Activated T-cell treated with anti-CD3 and anti-CD28 coated beads, Interleukin-2, amount 50 U/mL, for 24 hours (primary cell): ENCODE data around the gene EIF1AD.

Source experiments
- DNase-seq: peaks from one replicate; pipeline ENCODE4 v3.0.0-alpha.2; 2020
- H3K27ac Mint-ChIP-seq: 2 replicates; pipeline ENCODE4 v1.8.0; 2020; ENCODE audit warnings: mild to moderate bottlenecking, mixed read lengths
- H3K27me3 Mint-ChIP-seq: 2 replicates; pipeline ENCODE4 v1.8.0; 2020; ENCODE audit warnings: mixed read lengths
- H3K36me3 Mint-ChIP-seq: 2 replicates; pipeline ENCODE4 v1.8.0; 2020; ENCODE audit warnings: low read depth, mixed read lengths
- H3K4me1 Mint-ChIP-seq: 2 replicates; pipeline ENCODE4 v1.8.0; 2020; ENCODE audit warnings: low read depth, mixed read lengths
- H3K4me3 Mint-ChIP-seq: 2 replicates; pipeline ENCODE4 v1.8.0; 2020; ENCODE audit warnings: mild to moderate bottlenecking, moderate library complexity, mixed read lengths
- H3K9me3 Mint-ChIP-seq: 2 replicates; pipeline ENCODE4 v1.8.0; 2020; ENCODE audit warnings: mixed read lengths

The EIF1AD gene, protein sequence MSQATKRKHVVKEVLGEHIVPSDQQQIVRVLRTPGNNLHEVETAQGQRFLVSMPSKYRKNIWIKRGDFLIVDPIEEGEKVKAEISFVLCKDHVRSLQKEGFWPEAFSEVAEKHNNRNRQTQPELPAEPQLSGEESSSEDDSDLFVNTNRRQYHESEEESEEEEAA

DNA sequence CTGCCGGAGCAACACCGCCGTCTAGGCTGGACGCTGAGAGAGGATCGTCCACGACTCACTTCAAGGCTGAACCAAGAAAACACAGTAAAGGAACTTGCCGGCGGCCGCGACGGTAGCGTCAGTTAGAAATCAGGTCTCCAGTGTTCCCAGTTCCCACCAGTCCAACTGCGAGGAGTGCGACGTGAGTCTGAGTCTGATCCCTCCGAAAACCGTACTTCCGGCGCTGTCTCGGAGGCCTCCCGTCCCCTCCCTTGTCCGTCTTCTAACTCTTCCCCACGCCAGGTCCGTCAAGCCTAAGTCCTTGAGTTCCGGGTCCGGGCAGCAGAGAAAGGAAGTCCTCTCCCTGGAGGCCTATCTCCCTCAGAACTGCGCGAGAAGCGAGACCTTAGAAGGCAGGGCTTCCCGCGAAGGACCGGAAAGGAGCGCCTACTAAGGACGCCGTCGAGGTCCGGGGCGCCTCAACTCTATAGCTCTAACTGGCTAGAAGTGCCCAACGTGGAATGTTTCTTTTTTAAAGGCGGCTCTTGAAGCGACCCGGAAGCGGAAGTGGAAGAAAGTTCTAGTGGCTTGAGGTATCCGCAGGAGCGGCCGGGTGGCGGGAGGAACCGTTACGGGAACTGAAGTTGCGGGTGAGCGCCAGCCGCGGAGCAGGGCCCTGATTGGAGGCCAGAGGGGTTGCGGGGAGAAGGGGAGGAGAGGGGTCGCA lies at the start of gene EIF1AD, which contains the start of gene BANF1:
EIF1AD (minus strand) TSS at position 216 of the 706 bp plus-strand sequence. CDS start 1,768 bp downstream, outside the sequence.
BANF1 (plus strand) TSS at position 562 of the 706 bp plus-strand sequence. CDS start 748 bp downstream, outside the sequence.
- Mint-ChIP-seq H3K27ac (peak within 1 kb of the TSS; percentile 99), H3K4me1 (peaks cover 42% of the 10 kb centered on the region), H3K36me3 (peaks cover 91% of the 10 kb centered on the region), H3K4me3 (peak within 1 kb of the TSS; percentile 100), H3K9me3 (no peaks in the 10 kb centered on the region), H3K27me3 (no peaks in the 10 kb centered on the region)
- DNase-seq, result peak; percentile 94

DNA sequence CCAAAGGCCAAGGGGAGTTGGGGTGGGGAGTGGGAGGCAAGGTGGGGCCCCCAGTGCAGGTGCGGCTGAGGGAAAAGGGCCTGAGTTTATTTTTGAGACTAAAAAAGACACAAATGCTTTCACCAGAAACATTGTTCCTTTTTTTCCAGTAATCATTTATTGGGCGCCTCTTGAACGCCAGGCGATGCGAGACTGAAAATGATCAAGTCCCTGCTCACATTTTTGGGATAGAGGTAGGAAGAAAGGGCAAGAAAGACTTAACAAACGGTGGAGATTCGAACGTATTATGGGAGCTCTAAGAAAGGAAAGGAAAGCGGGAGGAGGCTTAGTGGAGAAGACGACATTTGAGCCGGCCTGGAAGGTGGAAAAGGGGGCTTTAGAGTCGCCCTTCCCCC lies 49.4 kb upstream of the EIF1AD start:
- H3K27me3 Mint-ChIP-seq, result peaks cover 14% of the 10 kb centered on the region
- DNase-seq, result no peak
- peaks cover 42% of the 10 kb centered on the region for H3K4me1 Mint-ChIP-seq
- H3K27ac Mint-ChIP-seq, result peak overlapping the region; percentile 99
- peaks cover 41% of the 10 kb centered on the region for H3K36me3 Mint-ChIP-seq
- no peaks in the 10 kb centered on the region for H3K9me3 Mint-ChIP-seq
- H3K4me3 Mint-ChIP-seq, result peak overlapping the region; percentile 100

DNA sequence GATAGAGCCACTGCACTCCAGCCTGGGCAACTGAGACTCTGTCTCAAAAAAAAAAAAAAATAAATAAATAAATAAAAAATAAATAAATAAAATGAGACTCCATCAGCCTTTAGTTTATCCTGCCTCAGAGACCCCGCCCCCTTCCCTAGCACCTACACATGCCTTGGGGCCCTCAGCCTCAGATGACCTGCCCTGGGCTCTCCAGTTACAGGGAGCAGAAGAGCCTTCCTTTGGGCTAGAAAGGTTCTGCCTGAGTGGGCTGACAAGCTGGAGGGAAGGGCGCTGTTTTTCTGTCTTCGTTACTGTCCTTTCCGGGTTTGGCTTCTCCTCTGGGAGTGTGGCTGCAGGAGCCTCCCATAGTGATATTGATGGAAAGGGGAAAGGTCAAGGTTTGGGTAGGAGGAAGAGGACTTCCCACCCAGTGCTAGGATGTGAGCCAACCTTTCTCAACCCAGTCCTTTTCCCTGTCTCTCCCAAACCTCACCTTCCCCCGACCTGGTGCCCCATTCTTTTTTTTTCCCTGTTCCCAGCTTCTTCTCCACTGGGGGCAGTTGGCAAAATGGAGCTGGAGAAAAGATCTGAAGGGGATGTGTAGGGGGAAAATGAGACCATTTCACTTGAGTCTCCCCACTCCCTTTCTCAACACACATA lies 48.7 kb upstream of the EIF1AD start:
- H3K27me3 Mint-ChIP-seq, result peaks cover 14% of the 10 kb centered on the region
- H3K4me1 Mint-ChIP-seq, result peaks cover 43% of the 10 kb centered on the region
- peaks cover 34% of the 10 kb centered on the region for H3K36me3 Mint-ChIP-seq
- H3K4me3 Mint-ChIP-seq, result peak overlapping the region; percentile 100
- H3K9me3 Mint-ChIP-seq, result no peaks in the 10 kb centered on the region
- peak overlapping the region; percentile 99 for H3K27ac Mint-ChIP-seq
- DNase-seq, result no peak

DNA sequence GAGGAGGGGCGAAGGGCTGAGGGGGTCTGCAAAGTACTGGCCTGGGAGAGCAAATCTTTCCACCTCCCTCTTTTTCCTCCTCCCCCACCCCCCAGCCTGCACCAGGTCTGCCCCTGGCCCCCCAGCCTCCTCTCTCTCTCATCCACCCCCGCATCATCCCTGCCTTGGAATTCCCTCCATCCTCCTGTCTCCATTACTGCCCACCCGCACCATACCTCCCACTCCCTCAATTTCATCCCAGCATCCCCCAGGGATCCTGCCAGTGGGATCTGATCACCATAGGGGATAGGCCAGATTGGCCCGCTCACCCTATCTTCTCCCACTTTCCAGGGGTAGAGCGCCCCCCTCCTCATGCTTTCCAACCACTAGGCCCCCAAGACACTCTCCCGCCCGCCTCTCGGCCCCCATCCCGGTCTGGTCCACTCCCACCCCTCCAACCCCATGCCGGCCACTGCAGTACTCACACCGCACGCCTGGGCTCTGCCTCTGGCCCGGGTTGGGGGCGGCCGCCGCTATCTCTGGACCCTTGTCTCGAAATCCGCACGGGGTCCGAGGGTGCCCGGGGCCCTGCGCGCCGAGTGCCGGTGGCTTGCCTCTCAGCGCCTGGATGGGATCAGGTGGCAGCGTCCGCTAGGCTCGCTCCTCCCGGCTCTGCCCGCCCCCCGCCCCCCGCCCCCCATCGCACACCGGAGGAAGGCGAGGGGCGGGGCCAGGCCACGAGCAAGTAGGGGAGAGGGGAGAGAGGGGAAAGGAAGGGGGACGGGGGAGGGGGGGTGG lies 46.8 kb upstream of the EIF1AD start, which contains the start of gene GAL3ST3:
GAL3ST3 (minus strand) TSS at position 615 of the 777 bp plus-strand sequence. CDS start 3,746 bp downstream, outside the sequence.
- no peak within 1 kb of the TSS for H3K27ac Mint-ChIP-seq
- H3K9me3 Mint-ChIP-seq, result no peaks in the 10 kb centered on the region
- peak within 1 kb of the TSS; percentile 35 for H3K4me3 Mint-ChIP-seq
- DNase-seq, result no peak
- peaks cover 17% of the 10 kb centered on the region for H3K36me3 Mint-ChIP-seq
- peaks cover 14% of the 10 kb centered on the region for H3K27me3 Mint-ChIP-seq
- H3K4me1 Mint-ChIP-seq, result peaks cover 49% of the 10 kb centered on the region

DNA sequence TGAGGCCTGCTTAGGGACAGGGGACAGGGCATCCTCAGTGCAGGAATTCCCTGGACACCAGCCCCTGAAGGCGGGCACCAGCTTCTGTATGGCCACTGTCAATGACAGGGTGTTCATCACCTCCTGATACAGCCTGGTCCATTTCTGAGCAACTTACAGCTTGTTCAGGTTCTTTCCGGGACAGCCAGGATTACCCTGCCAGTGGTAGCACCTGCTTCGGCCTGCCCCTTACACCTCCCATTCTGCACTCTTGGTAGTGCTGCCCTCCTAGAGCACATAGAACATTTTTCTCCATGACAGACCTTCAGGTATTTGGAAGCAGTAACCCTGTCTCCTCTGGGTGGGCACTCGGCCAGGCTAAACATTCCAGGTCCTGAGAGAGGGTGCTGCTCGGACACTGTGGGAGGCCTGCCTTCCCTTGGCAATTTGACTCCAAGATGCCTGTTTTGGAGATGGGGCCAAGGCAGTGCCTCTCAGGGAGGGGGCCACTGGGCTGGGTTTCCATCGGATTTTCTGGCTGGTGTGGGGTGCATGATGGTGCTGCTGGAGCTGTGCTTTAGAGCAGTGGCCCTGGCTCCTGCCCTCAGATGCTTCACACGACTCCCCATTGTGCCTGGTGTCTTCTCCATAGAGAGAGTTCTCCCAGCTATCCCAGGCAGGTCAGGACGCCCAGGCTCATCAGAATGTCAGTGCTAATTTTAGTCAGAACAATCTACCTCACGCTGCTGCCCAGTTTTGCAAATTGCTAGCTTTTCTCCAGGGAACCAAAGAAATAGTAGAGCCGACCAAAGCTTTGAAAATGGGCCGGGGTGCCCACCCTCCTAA lies 45.8 kb upstream of the EIF1AD start:
- H3K27me3 Mint-ChIP-seq, result peaks cover 14% of the 10 kb centered on the region
- H3K9me3 Mint-ChIP-seq, result no peaks in the 10 kb centered on the region
- peaks cover 39% of the 10 kb centered on the region for H3K4me1 Mint-ChIP-seq
- no peak for DNase-seq
- no peak overlapping the region for H3K4me3 Mint-ChIP-seq
- H3K27ac Mint-ChIP-seq, result no peak overlapping the region
- H3K36me3 Mint-ChIP-seq, result peaks cover 7% of the 10 kb centered on the region

DNA sequence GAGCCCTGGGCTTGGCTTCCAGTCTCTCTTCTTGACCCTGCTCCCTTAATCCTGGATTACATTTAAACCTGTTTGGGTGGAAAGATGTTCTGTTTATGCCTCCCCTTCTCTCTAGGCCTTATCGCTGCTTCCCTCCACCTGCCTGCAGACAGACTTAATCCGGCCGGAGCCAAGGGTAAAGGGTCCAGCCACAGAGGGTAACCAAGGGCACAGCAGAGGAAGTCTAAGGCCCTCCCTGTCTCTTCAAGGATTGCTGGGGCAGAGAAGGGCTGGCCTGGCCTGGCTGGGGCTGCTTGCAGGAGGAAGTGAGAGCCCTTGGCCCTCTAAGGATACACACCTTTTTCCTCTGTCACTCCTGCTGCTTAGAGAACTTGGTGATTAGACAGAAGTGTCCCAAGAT lies 44.9 kb upstream of the EIF1AD start:
- DNase-seq, result no peak
- no peaks in the 10 kb centered on the region for H3K36me3 Mint-ChIP-seq
- H3K4me1 Mint-ChIP-seq, result peaks cover 36% of the 10 kb centered on the region
- H3K27me3 Mint-ChIP-seq, result peaks cover 14% of the 10 kb centered on the region
- no peak overlapping the region for H3K27ac Mint-ChIP-seq
- H3K9me3 Mint-ChIP-seq, result no peaks in the 10 kb centered on the region
- no peak overlapping the region for H3K4me3 Mint-ChIP-seq

DNA sequence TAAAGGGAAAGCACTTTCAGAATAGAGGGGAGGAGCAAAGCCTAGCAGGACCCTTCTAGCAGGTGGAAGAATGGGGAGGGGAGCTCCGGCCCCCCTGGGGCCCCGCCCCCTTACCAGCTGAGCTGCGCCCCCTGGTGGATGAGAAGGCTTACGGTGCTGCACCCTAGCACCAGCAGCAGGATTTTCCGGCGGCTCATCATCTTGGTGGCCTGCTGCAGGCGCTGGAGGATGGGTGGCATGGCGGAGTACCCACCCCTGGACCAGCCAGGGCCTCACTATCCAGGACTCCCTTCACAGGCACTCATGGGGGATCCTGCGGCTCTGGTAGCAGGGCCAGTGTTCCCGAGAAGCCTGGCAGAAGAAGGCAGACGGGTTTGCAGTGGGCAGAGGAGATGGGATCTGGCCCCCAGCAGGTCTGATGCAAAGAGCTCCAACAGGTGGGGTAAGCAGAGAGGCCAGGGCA lies 43.3 kb upstream of the EIF1AD start:
- H3K4me3 Mint-ChIP-seq, result peak overlapping the region; percentile 62
- H3K27ac Mint-ChIP-seq, result peak overlapping the region; percentile 50
- H3K36me3 Mint-ChIP-seq, result no peaks in the 10 kb centered on the region
- peaks cover 25% of the 10 kb centered on the region for H3K4me1 Mint-ChIP-seq
- H3K9me3 Mint-ChIP-seq, result no peaks in the 10 kb centered on the region
- peaks cover 14% of the 10 kb centered on the region for H3K27me3 Mint-ChIP-seq
- peak; percentile 88 for DNase-seq

DNA sequence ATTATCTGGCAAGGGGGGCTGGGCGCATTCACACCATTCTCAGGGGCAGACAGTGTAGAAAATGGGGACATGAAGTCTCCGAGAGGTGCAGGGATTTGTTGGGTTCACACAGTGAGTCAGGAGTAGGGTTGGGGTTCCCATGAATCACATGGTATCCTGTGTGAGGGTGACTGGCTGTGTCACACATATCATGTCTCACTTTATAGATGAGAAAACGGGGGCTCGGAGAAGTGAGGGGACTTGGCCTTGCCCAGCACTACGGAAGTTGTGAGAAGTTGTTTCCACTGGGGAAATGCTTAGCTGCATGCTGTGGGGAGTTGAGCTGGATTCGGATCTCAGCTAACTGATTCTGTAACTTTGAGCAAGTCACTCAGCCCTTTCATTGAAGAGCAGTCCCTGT lies 42.8 kb upstream of the EIF1AD start:
- Mint-ChIP-seq H3K4me3 (peak overlapping the region; percentile 62), H3K36me3 (no peaks in the 10 kb centered on the region)
- DNase-seq, result no peak

DNA sequence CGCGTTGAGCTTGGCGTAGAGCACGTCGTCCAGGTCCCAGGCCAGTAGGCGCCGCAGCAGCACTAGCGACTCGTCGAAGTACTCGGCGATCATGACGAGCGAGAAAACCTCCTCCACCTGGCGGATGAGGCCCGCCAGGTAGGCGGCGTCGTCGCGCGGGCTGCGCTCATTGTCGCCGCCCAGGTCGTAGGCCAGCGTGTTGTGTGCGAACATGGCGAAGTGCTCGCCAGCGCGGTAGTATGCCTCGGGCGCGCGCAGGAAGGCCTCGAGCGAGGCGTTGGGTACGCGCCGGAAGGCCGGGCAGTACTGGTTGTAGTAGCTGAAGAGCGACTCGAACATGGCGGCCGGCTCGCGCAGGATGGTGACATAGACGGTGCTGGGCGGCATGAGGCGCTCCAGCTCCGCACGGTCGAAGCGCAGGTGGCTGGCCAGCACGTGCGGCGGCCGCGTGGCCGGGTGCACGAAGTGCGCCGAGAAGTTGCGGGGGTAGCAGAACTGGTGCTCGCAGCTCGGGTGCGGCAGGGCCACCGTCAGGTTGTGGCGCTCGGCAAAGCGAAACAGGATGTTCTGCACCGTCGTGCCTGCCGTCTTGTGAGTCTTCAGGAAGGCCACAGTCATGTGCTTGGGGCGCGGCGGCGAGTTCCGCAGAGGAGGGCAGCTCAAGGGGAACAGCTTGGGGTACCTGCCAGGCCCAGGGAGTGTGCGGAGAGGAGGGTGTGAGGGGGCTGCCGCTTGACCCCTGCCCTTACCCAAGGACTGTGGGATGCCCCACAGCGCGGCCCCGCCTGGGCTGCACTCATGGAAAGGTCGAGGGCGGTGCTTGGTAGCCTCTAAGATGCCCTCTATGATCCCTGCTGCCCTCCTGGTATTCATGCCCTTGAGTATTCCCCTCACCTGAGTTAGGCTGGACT lies 41.3 kb upstream of the EIF1AD start:
- Mint-ChIP-seq H3K27ac (no peak overlapping the region), H3K36me3 (no peaks in the 10 kb centered on the region), H3K4me1 (peaks cover 17% of the 10 kb centered on the region), H3K4me3 (no peak overlapping the region), H3K9me3 (no peaks in the 10 kb centered on the region), H3K27me3 (peaks cover 4% of the 10 kb centered on the region)
- no peak for DNase-seq

More for the DNA sequence above, 42.8 kb upstream of the EIF1AD start:
- Mint-ChIP-seq H3K27ac (peak overlapping the region; percentile 50), H3K9me3 (no peaks in the 10 kb centered on the region), H3K4me1 (peaks cover 25% of the 10 kb centered on the region), H3K27me3 (peaks cover 14% of the 10 kb centered on the region)

DNA sequence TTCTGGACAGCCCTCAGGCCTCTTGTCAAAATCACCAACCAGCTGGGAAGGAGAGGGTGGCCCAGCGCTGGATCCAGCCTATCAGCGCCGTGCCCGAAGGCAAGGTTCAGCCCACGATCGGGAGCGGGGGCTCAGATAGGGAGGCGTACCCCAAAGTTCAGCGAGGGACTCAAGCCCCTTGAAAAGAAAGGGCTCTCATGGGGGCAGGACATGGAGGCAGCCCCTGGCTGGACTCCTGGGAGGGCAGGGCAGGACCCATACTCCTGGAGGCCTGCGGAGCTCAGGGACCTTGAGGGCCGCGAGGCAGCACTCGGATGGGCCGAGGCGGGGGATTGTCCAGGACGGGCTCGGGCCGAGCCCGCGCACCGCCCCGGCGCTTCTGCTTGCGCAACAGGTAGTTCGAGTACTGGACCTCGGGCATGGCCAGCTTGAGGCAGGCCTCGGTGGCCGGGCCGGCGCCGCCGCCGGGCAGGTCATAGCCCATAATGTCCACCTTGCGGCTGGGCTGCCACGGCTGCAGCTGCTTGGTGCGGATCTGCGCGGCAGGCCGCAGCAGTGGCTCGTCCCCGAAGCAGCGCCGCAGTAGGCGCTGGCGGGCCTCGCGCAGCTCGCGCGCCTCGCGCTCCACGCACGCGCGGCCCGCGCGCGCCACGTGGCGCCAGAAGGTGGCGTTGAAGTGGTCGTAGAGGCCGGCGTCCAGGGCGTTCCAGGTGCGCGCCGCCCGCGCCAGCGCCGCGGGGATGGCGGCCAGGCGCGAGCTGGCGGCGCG lies 40.5 kb upstream of the EIF1AD start:
- Mint-ChIP-seq H3K27me3 (peaks cover under 1% of the 10 kb centered on the region), H3K27ac (no peak overlapping the region), H3K4me3 (no peak overlapping the region)

DNA sequence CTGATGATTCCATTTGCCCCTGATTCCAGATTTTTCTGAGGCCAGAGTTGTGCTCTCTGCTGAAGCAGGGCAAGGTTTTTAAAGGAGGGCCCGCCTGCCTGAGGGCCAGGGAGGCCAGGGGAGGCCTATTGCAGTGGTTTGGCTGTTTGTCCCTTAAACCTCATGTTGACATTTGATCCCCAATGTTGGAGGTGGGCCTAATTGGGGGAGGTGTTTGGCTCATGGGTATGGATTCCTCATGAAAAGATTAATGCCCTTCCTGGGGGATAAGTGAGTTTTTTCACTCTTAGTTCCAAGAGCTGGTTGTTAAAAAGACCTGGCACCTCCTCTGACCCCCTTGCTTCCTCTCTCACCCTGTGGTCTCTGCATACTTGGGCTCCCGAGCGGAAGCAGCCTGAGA lies 37.8 kb upstream of the EIF1AD start:
- H3K27ac Mint-ChIP-seq, result no peak overlapping the region
- H3K4me1 Mint-ChIP-seq, result peaks cover 5% of the 10 kb centered on the region
- no peak for DNase-seq
- H3K36me3 Mint-ChIP-seq, result no peaks in the 10 kb centered on the region
- peaks cover 5% of the 10 kb centered on the region for H3K27me3 Mint-ChIP-seq
- H3K4me3 Mint-ChIP-seq, result no peak overlapping the region
- H3K9me3 Mint-ChIP-seq, result no peaks in the 10 kb centered on the region

More for the DNA sequence above, 40.5 kb upstream of the EIF1AD start:
- Mint-ChIP-seq H3K4me1 (peaks cover 17% of the 10 kb centered on the region), H3K36me3 (no peaks in the 10 kb centered on the region), H3K9me3 (no peaks in the 10 kb centered on the region)
- DNase-seq, result no peak

DNA sequence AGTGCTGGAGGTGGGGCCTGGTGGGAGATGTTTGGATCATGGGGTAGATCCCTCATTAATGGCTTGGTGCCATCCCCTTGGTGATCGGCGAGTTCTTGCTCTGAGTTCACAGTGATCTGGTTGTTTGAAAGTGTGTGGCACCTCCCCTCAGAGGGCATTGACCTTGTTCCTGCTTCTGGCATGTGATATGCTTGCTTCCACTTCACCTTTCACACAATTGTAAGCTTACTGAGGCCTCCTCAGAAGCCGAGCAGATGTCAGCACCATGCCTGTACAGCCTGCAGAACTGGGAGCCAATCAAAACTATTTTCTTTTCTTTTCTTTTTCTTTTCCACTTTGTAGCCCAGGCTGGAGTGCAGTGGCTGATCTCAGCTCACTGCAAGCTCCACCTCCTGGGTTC lies 35.4 kb upstream of the EIF1AD start:
- no peak overlapping the region for H3K4me3 Mint-ChIP-seq
- H3K9me3 Mint-ChIP-seq, result no peaks in the 10 kb centered on the region
- no peaks in the 10 kb centered on the region for H3K4me1 Mint-ChIP-seq
- H3K36me3 Mint-ChIP-seq, result no peaks in the 10 kb centered on the region
- DNase-seq, result no peak
- no peak overlapping the region for H3K27ac Mint-ChIP-seq
- peaks cover 7% of the 10 kb centered on the region for H3K27me3 Mint-ChIP-seq
